KBM-7 (cell line): Measurements from ENCODE around the gene CAP1.
"Not testable (repeated sequence)": the region's sequence is repeated elsewhere in the genome, so short reads cannot be mapped to it uniquely, and the experiment has no call there.

ENCODE experiments used
- DNase-seq: peaks from one replicate; pipeline ENCODE4 v3.0.0-alpha.2; 2015
- in situ Hi-C: fragments of 300-500 bp; cut with MboI; formaldehyde crosslinking; loops from 2 replicates; pipeline ENCODE4 v1.14.3; 2020; ENCODE audit warnings: low sequenced_read_pairs, low pct_unique_long_range_greater_than_20kb, mixed read lengths

The CAP1 gene, protein sequence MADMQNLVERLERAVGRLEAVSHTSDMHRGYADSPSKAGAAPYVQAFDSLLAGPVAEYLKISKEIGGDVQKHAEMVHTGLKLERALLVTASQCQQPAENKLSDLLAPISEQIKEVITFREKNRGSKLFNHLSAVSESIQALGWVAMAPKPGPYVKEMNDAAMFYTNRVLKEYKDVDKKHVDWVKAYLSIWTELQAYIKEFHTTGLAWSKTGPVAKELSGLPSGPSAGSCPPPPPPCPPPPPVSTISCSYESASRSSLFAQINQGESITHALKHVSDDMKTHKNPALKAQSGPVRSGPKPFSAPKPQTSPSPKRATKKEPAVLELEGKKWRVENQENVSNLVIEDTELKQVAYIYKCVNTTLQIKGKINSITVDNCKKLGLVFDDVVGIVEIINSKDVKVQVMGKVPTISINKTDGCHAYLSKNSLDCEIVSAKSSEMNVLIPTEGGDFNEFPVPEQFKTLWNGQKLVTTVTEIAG

GRCh38 chr1:40040511-40041465, at the start of gene CAP1:
CAP1 (plus strand) TSS chr1:40040729; CDS start chr1:40059347, 18,618 bp downstream.
- in situ Hi-C loops: no loop called here
- peak; percentile 99 for DNase-seq

GRCh38 chr1:39992234-39992633, 48.3 kb upstream of the CAP1 start:
- DNase-seq: no peak
- in situ Hi-C loops: loop anchor here (25.0 kb wide), 1 partner anchor 180 kb away; no protein-coding TSS in a partner anchor

GRCh38 chr1:39992888-39993287, 47.6 kb upstream of the CAP1 start:
- in situ Hi-C loops: loop anchor here (25.0 kb wide), 1 partner anchor 181 kb away; no protein-coding TSS in a partner anchor
- DNase-seq: no peak

DNA sequence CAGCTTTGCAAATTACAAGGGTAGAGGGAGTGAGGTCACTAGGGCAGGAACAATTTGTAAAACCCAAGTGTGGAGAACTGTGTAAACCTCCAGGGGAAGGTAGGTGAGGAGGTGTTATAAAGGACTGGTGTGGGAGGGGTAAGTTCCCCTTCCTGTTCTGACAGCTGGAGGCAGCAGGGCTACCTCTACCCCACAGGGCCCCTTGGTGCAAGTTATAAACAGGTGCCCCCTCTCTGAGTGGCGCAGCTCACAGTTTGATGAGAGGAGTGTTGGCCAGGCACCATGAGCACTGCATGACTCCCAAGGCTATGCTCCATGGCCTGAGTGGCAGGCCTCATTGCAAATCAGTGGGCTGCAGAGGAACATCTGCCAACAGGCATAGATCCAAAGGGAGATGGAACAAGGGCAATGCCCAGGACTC, 44.5 kb upstream of the CAP1 start:
- in situ Hi-C loops: loop anchor here (25.0 kb wide), 1 partner anchor 184 kb away; no protein-coding TSS in a partner anchor
- peak; percentile 45 for DNase-seq

DNA sequence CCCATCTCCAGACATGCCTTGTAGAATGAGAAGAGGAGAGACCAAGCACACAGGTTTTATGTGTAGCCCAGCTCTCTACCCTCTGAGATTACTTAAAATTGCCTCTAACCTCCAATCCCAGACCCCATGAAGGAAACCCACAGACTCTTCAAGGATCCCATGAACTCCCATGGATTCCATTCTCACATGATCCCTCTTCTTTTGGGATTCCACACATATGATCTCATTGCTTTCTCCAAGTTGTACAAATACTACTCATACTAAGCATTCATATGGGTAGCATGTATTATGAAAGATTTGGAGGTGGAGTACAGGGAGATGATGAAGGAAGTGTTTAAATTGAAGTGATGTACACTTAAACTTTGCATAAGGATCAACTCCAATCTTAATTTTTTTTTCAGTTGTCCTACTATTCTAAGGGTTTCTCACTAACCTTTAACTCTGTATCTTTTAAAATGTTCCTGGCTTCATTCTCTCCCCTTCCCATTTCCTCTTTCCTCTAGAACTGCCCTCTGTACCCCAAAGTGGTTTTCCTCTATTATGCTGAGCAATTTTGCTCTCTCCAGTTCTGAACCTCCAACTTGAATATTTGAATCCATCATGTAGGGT, 44.0 kb upstream of the CAP1 start:
- in situ Hi-C loops: loop anchor here (25.0 kb wide), 1 partner anchor 184 kb away; no protein-coding TSS in a partner anchor
- DNase-seq: no peak

DNA sequence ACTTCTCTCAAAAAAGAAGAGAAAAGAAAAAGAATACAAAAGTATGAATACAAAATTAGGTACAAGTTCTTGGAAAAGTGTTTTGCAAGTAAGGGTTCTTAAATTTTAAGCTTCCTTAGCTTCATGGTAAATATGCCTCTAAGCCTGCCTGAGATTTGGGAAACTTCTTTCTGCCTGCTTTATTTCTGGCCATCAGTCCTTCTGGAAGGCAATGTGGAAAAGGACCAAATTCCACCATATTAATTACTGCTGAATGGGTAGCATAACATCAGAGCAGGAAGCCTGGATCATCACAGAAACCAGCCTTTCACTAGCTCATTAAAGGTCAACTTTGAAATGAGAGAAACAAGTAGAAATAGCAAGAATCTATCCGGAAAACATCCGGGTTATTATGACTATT, 39.1 kb upstream of the CAP1 start:
- in situ Hi-C loops: no loop called here
- DNase-seq: no peak

GRCh38 chr1:40003156-40004093, 37.1 kb upstream of the CAP1 start:
- no peak for DNase-seq
- in situ Hi-C loops: no loop called here

DNA sequence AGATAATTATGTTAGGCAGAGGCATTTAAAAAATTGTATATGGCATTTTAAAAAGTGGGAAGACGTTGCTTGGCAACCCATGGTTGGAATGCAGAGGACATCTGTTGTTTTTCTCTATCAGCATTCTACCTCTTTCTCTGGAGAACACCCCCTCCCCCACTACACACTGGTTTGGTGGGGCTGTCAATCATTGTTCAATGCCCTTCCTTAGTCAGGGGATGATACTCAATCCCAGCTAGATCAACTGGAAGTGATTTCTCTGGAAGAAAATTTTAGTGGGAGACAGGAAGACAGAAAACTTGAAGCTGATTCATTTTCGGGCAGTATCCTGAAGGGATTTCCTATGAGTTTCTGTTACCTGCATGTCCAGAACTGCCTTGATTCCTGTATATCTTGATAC, 35.7 kb upstream of the CAP1 start:
- no peak for DNase-seq
- in situ Hi-C loops: no loop called here

GRCh38 chr1:40007481-40008034, 33.0 kb upstream of the CAP1 start:
- DNase-seq, in situ Hi-C loops: not testable (repeated sequence)

DNA sequence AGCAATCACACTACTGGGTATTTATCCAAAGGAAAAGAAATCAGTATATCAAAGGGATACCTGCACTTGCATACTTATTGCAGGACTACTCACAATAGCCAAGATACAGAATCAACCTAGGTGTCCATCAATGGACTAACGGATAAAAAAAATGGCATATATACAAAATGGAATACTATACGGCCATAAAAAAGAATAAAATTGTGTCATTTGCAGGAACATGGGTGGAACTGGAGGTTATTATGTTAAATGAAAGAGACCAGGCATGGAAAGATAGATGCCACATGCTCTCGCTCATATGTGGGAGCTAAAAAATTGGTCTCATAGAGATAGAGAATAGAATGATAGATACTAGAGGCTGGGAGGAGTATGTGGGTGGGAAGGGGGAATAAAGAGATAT, 29.3 kb upstream of the CAP1 start:
- in situ Hi-C loops: no loop called here
- no peak for DNase-seq

DNA sequence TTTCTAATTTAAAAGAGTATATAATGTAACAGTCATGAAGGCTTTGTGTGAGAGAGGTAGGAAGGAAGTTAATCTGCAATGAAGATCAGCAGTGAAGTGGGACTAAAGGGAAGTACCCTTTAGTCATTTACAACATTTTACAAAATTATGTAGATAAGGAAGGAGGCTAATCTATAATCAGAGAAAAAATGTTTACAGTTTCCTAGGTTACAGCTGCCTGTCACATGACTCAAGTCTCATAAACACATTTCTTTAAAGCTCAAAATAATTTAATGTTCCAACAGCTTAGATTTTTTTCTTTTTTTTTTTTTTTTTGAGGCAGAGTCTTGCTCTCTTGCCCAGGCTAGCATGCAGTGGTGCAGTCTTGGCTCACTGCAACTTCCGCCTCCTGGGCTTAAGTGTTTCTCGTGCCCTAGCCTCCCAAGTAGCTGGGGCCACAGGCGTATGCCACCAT, 26.2 kb upstream of the CAP1 start:
- in situ Hi-C loops: no loop called here
- peak; percentile 61 for DNase-seq

- DNase-seq: no peak
Observed at GRCh38 chr1:40014812-40015594, 25.5 kb upstream of the CAP1 start.

DNA sequence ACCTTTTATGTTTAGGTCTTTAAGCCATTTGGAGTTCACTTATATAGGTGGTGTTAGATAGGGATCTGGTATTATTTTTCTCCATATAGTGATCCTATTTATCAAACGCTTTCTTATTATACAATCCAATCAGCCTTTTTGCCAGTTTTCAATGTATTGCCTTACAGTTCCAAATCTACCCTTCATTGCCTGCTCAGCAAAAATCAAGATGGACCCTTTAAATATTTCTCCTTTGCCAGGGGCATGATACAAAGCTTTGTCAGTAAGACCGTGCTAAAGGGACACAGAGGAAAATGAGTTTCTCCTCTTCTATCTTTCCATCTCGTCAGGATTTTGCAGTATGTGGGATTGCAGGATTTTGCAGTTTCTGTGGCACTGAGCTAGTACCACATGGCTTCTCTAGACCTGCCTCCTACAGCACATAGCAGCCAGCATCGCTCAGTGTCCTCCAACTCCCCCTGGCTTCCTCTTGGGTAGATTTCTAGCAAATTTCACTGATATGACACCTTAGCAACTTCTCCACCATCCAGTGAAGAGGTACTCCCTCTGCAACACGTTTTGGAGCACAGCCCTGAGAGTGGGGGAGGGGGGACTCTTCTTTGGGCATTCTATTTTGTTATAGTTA, 22.5 kb upstream of the CAP1 start:
- no peak for DNase-seq
- in situ Hi-C loops: no loop called here

More at GRCh38 chr1:40014812-40015594, 25.5 kb upstream of the CAP1 start:
- in situ Hi-C loops: no loop called here

- DNase-seq: no peak
- in situ Hi-C loops: no loop called here
Observed at GRCh38 chr1:40020447-40021085, 20.0 kb upstream of the CAP1 start.

GRCh38 chr1:40023379-40023944, 17.1 kb upstream of the CAP1 start:
- no peak for DNase-seq
- in situ Hi-C loops: no loop called here

- in situ Hi-C loops: no loop called here
Observed at GRCh38 chr1:40024671-40025070, 15.9 kb upstream of the CAP1 start.

More at GRCh38 chr1:40024671-40025070, 15.9 kb upstream of the CAP1 start:
- DNase-seq: no peak
